HepG2 (cell line): ENCODE data around the gene CRLF1. TPM values are rescaled to one million over a fixed set of nuclear protein-coding genes. Genes with fewer than 3 reads are reported as not detected.

ENCODE experiments used
- ARNT2 ChIP-seq: sonication (generic); formaldehyde crosslinking; IDR thresholded peaks from 2 replicates; pipeline ENCODE4 v1.8.0; 2022; ENCODE audit warnings: mild to moderate bottlenecking, low read depth, missing genetic modification reagents, moderate library complexity
- GABPB1 ChIP-seq: IDR thresholded peaks from 2 replicates; pipeline ENCODE4 v1.6.1; 2016; ENCODE audit warnings: mild to moderate bottlenecking, missing genetic modification reagents, moderate library complexity, missing compliant biosample characterization
- KDM6A ChIP-seq: IDR thresholded peaks from 2 replicates; pipeline ENCODE4 v1.6.1; 2016; ENCODE audit warnings: low read depth
- SNAI1 ChIP-seq: sonication (generic); formaldehyde crosslinking; IDR thresholded peaks from 2 replicates; pipeline ENCODE4 v1.5.0; 2020; ENCODE audit warnings: mild to moderate bottlenecking, missing genetic modification reagents, borderline replicate concordance
- ZNF142 ChIP-seq: sonication (generic); formaldehyde crosslinking; IDR thresholded peaks from 2 replicates; pipeline ENCODE4 v1.4.0; 2020; ENCODE audit warnings: missing genetic modification reagents
- ZNF274 ChIP-seq: sonication (generic); formaldehyde crosslinking; IDR thresholded peaks from 2 replicates; pipeline ENCODE4 v1.5.1; 2020; ENCODE audit warnings: mild to moderate bottlenecking, missing genetic modification reagents
- ZNF552 ChIP-seq: sonication (generic); formaldehyde crosslinking; IDR thresholded peaks from 2 replicates; pipeline ENCODE4 v1.9.0; 2022; ENCODE audit warnings: missing genetic modification reagents, mild to moderate bottlenecking, borderline replicate concordance
- ZNF75D ChIP-seq: sonication (generic); formaldehyde crosslinking; IDR thresholded peaks from 2 replicates; pipeline ENCODE4 v1.8.1; 2023; ENCODE audit warnings: missing genetic modification reagents, mild to moderate bottlenecking, borderline replicate concordance
- ZNF772 ChIP-seq: sonication (generic); formaldehyde crosslinking; IDR thresholded peaks from 2 replicates; pipeline ENCODE4 v1.5.0; 2020; ENCODE audit warnings: mild to moderate bottlenecking, missing genetic modification reagents
- polyA plus RNA-seq, 8 experiments: library from polyadenylated mRNA; depleted of rRNA in 3 of 8; stranded (reverse) in 7 of 8; unstranded in 1 of 8; fragments of >200 nt; fragmentation: Illumina TruSeq in 4 of 8; extraction: Trizol in 4 of 8; gene quantifications; 2 replicates each; pipeline versions ENCODE4 v1.2.1 to v1.2.3, GENCODE V29; 2011 to 2016; ENCODE audit warnings: low read depth in 4 of 8, missing spikeins in 1 of 8, mixed read lengths in 1 of 8; ENCODE audit not compliant: insufficient read depth in 1 of 8
- total RNA-seq, 5 experiments: library from RNA; depleted of rRNA; stranded (reverse); fragments of >200 nt; fragmentation: Illumina TruSeq; extraction: Trizol; gene quantifications; 2 replicates each; pipeline ENCODE4 v1.2.3, GENCODE V29; 2016; ENCODE audit warnings: low read depth in 1 of 5
- TF ChIP-seq, protein P1 (sequence below): sonication (generic); formaldehyde crosslinking; IDR thresholded peaks from 2 replicates; pipeline ENCODE4 v1.4.0; 2020; ENCODE audit warnings: mild to moderate bottlenecking, missing genetic modification reagents
- TF ChIP-seq, protein P2 (sequence below): sonication (generic); formaldehyde crosslinking; IDR thresholded peaks from 2 replicates; pipeline ENCODE4 v1.9.0; 2022; ENCODE audit warnings: missing genetic modification reagents, mild to moderate bottlenecking, borderline replicate concordance

CRLF1 gene
- total and polyA plus RNA-seq, 2 of the 13 experiments (the other 11 are each of a cell fraction or from before 2014, with no cell fraction given): 217 to 296 TPM

- TF ChIP-seq, protein P1, sequence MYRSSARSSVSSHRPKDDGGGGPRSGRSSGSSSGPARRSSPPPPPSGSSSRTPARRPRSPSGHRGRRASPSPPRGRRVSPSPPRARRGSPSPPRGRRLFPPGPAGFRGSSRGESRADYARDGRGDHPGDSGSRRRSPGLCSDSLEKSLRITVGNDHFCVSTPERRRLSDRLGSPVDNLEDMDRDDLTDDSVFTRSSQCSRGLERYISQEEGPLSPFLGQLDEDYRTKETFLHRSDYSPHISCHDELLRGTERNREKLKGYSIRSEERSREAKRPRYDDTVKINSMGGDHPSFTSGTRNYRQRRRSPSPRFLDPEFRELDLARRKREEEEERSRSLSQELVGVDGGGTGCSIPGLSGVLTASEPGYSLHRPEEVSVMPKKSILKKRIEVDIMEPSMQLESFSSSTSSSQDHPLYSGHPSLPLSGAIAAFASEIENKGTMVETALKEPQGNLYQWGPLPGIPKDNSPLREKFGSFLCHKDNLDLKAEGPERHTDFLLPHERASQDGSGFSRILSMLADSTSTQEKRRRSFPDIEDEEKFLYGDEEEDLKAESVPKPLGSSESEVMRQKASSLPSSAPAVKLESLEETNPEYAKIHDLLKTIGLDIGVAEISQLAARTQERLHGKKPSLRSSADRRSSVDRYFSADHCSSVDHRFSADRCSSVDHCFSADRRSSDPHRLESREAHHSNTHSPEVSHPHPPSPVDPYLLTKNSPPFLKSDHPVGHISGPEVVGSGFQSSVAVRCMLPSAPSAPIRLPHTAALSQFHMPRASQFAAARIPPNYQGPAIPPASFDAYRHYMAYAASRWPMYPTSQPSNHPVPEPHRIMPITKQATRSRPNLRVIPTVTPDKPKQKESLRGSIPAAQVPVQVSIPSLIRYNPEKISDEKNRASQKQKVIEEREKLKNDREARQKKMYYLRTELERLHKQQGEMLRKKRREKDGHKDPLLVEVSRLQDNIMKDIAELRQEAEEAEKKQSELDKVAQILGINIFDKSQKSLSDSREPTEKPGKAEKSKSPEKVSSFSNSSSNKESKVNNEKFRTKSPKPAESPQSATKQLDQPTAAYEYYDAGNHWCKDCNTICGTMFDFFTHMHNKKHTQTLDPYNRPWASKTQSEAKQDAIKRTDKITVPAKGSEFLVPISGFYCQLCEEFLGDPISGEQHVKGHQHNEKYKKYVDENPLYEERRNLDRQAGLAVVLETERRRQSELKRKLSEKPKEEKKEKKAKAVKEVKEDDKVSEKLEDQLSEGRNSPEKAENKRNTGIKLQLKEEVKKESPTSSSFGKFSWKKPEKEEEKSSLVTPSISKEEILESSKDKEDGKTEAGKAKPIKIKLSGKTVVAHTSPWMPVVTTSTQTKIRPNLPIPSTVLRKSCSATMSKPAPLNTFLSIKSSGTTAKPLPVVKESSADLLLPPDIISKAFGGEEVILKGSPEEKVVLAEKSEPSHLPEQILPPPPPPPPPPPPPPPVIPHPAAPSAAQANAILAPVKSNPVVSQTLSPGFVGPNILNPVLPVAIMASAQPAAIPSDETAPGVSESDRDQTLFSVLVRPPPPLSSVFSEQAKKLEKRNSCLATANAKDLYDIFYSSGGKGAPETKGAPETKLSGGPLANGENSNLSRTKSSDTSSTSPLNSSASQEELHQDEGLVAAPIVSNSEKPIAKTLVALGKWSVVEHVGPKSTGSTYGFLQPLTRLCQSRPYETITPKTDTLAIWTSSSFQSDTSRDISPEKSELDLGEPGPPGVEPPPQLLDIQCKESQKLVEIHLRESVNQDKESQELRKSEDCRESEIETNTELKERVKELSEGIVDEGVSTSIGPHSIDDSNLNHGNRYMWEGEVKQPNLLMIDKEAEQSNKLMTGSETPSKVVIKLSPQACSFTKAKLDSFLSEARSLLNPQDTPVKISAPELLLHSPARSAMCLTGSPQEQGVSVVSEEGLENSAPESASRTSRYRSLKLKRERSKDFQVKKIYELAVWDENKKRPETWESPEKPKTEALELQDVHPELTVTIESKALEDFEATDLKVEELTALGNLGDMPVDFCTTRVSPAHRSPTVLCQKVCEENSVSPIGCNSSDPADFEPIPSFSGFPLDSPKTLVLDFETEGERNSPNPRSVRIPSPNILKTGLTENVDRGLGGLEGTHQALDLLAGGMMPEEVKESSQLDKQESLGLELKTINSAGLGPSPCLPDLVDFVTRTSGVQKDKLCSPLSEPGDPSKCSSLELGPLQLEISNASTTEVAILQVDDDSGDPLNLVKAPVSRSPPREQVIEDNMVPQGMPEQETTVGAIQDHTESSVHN (CRISPR knock-in tag): no peak
- no peak for TF ChIP-seq ARNT2 (CRISPR knock-in tag)
- TF ChIP-seq SNAI1 (CRISPR knock-in tag): no peak
- TF ChIP-seq, protein P2, sequence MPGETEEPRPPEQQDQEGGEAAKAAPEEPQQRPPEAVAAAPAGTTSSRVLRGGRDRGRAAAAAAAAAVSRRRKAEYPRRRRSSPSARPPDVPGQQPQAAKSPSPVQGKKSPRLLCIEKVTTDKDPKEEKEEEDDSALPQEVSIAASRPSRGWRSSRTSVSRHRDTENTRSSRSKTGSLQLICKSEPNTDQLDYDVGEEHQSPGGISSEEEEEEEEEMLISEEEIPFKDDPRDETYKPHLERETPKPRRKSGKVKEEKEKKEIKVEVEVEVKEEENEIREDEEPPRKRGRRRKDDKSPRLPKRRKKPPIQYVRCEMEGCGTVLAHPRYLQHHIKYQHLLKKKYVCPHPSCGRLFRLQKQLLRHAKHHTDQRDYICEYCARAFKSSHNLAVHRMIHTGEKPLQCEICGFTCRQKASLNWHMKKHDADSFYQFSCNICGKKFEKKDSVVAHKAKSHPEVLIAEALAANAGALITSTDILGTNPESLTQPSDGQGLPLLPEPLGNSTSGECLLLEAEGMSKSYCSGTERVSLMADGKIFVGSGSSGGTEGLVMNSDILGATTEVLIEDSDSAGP (CRISPR knock-in tag): peak; percentile 50; the same call in 1 of the 2 replicates
- no peak for TF ChIP-seq KDM6A (CRISPR knock-in tag)
- TF ChIP-seq ZNF552 (CRISPR knock-in tag): no peak
- TF ChIP-seq ZNF75D (CRISPR knock-in tag): no peak
- no peak for TF ChIP-seq ZNF772 (CRISPR knock-in tag)
- no peak for TF ChIP-seq ZNF142 (CRISPR knock-in tag)
- TF ChIP-seq GABPB1: peak; percentile 60
- TF ChIP-seq ZNF274: no peak
These were observed 886 bp downstream of the CRLF1 start (continued) for GRCh38 chr19:18605546-18606280.
